ENCODE results near the gene CHMP6.

DNA sequence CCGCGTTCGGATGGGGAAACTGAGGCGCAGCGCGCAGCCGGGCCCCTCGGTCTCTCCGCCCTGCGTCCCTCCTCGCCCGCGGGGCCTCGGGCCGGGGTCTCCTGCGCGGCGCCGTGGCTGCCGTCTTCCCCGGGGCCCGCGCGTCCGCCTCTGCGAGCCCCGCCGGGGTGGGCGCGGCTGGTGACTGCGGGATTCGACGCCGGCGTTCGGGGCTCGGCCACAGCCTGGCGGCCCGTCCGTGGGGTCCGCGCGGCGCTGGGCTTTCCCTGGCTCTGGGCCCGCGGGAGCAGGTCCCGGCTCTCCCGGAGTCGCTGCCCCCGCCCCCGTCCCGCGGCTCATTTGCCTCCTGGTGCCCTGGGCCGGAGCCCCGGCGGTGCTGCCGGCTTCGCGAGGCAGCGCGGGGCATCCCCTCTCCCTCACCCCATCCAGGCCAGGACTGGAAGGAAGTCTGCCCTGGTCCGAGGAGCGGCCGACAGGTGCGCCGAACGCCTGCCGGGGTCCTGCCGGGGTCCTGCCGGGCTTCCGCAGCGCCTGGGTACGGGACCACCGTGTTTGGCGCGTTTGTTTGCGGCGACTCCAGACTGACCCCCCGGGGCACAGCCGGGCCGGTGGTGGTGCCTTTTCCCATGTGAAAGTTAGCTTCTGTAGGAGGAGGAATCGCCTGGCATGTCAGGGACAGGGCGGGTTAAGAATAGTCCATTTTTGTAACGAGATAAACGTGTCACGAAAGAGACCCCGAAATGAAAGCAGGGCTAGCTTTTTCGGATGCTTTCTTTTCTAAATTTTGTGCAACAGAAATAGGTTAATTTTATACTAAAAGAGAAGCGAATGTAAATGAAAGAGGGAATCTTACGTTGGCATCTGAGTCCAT is 671 bp downstream of the CHMP6 start:
- TF ChIP-seq, protein P1, sequence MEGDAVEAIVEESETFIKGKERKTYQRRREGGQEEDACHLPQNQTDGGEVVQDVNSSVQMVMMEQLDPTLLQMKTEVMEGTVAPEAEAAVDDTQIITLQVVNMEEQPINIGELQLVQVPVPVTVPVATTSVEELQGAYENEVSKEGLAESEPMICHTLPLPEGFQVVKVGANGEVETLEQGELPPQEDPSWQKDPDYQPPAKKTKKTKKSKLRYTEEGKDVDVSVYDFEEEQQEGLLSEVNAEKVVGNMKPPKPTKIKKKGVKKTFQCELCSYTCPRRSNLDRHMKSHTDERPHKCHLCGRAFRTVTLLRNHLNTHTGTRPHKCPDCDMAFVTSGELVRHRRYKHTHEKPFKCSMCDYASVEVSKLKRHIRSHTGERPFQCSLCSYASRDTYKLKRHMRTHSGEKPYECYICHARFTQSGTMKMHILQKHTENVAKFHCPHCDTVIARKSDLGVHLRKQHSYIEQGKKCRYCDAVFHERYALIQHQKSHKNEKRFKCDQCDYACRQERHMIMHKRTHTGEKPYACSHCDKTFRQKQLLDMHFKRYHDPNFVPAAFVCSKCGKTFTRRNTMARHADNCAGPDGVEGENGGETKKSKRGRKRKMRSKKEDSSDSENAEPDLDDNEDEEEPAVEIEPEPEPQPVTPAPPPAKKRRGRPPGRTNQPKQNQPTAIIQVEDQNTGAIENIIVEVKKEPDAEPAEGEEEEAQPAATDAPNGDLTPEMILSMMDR (IDR thresholded peaks at IDR 0.05; ENCODE audit: low read depth, low read length), result no peak
- TF ChIP-seq POLR2A (IDR thresholded peaks at IDR 0.05; ENCODE audit: extremely low read depth, insufficient read length) (no peak), MYC (IDR thresholded peaks at IDR 0.05; ENCODE audit: low read depth, low read length) (no peak)

Measured in NB4 (cell line).